ENCODE data around the gene TLR2. TPM values are rescaled to one million over a fixed set of nuclear protein-coding genes. Genes with fewer than 3 reads are reported as not detected.
A peak's percentile ranks its signal among the peaks of the same experiment; 100 is the strongest.

The TLR2 gene
- total RNA-seq: 155 TPM

DNA sequence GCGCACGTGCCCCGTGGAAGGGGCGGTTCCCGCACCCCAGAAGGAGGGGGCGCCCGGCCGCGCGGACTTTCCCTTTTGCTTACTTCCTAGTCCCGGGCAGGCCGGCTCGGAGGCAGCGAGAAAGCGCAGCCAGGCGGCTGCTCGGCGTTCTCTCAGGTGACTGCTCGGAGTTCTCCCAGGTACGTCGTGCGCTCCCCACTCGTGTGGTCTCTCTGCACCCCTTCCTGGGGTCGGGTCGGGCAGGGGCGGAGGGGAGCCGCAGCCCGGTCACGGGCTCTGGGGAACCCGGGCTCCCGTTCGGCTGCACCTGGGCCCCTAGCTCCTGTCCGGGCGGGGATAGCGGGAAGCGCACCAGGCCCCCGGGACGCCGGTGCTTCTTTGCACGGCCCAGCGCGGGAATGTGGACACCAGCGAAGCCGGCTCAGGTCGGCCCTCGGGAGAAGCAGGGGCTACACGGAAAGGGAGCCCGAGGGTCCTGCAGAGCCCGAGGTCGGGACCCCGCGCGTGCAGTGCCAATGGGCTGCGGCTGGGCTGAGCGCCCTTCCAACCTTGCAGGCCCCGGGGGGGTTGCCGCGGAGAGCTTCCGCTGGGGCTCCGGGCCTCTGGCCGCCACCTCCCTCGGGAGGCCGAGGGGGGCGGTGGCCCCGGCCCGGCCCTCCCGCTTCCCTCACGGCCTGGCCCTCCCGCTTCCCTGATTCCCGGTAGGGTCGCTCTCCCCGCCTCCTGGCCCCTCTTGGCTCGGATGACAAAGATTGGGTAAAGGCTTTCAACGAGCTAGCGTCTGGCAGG, at the start of gene TLR2:
TLR2 (plus strand) TSS at position 99 of the 789 bp plus-strand sequence. CDS start 18,628 bp downstream, outside the sequence.
- H3K4me3 ChIP-seq (ENCODE audit: low read length): peak within 1 kb of the TSS; percentile 79
- H3K9me3 ChIP-seq (ENCODE audit: low read depth, low read length): peaks cover 18% of the 10 kb centered on the region
- H3K27me3 ChIP-seq (ENCODE audit: insufficient read depth, low read length): peaks cover 14% of the 10 kb centered on the region
- peaks cover 31% of the 10 kb centered on the region for H3K4me1 ChIP-seq (ENCODE audit: insufficient read depth, low read length)

- Histone ChIP-seq H3K27me3 (ENCODE audit: insufficient read depth, low read length) (no peaks in the 10 kb centered on the region), H3K4me1 (ENCODE audit: insufficient read depth, low read length) (peaks cover 19% of the 10 kb centered on the region), H3K4me3 (ENCODE audit: low read length) (no peak overlapping the region), H3K9me3 (ENCODE audit: low read depth, low read length) (no peaks in the 10 kb centered on the region)
These were observed 49.2 kb upstream of the TLR2 start for GRCh38 chr4:153634738-153635353.

GRCh38 chr4:153635846-153636245, 48.2 kb upstream of the TLR2 start:
- Histone ChIP-seq H3K4me3 (ENCODE audit: low read length) (no peak overlapping the region), H3K27me3 (ENCODE audit: insufficient read depth, low read length) (no peaks in the 10 kb centered on the region), H3K9me3 (ENCODE audit: low read depth, low read length) (no peaks in the 10 kb centered on the region), H3K4me1 (ENCODE audit: insufficient read depth, low read length) (peaks cover 19% of the 10 kb centered on the region)

GRCh38 chr4:153637201-153637600, 46.9 kb upstream of the TLR2 start:
- Histone ChIP-seq H3K4me3 (ENCODE audit: low read length) (no peak overlapping the region), H3K4me1 (ENCODE audit: insufficient read depth, low read length) (peaks cover 19% of the 10 kb centered on the region), H3K9me3 (ENCODE audit: low read depth, low read length) (no peaks in the 10 kb centered on the region), H3K27me3 (ENCODE audit: insufficient read depth, low read length) (no peaks in the 10 kb centered on the region)

GRCh38 chr4:153638011-153638410, 46.1 kb upstream of the TLR2 start:
- Histone ChIP-seq H3K4me1 (ENCODE audit: insufficient read depth, low read length) (peaks cover 23% of the 10 kb centered on the region), H3K4me3 (ENCODE audit: low read length) (no peak overlapping the region), H3K27me3 (ENCODE audit: insufficient read depth, low read length) (no peaks in the 10 kb centered on the region), H3K9me3 (ENCODE audit: low read depth, low read length) (no peaks in the 10 kb centered on the region)

DNA sequence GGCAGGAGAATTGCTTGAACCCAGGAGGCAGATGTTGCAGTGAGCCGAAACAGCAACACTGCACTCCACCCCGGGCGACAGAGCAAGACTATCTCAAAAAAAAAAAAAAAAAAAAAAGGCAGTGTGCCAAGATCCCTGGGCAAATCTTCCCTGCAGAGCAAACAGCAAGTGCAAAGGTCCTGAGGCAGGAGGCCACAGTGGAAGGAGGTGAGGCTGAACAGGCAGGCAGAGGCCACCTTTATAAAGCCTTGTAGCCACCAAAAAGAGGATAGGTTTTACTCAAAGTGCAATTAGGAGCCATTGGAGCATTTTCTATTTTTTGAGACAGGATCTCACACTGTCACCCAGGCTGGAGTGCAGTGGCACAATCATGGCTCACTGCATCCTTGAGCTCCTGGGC, 45.1 kb upstream of the TLR2 start:
- no peaks in the 10 kb centered on the region for H3K27me3 ChIP-seq (ENCODE audit: insufficient read depth, low read length)
- H3K9me3 ChIP-seq (ENCODE audit: low read depth, low read length): no peaks in the 10 kb centered on the region
- H3K4me3 ChIP-seq (ENCODE audit: low read length): no peak overlapping the region
- peaks cover 30% of the 10 kb centered on the region for H3K4me1 ChIP-seq (ENCODE audit: insufficient read depth, low read length)

- Histone ChIP-seq H3K27me3 (ENCODE audit: insufficient read depth, low read length) (no peaks in the 10 kb centered on the region), H3K4me1 (ENCODE audit: insufficient read depth, low read length) (peaks cover 32% of the 10 kb centered on the region), H3K4me3 (ENCODE audit: low read length) (no peak overlapping the region), H3K9me3 (ENCODE audit: low read depth, low read length) (no peaks in the 10 kb centered on the region)
These were observed 44.0 kb upstream of the TLR2 start for GRCh38 chr4:153639833-153640802.

GRCh38 chr4:153641532-153641931, 42.5 kb upstream of the TLR2 start:
- Histone ChIP-seq H3K9me3 (ENCODE audit: low read depth, low read length) (no peaks in the 10 kb centered on the region), H3K4me3 (ENCODE audit: low read length) (no peak overlapping the region), H3K4me1 (ENCODE audit: insufficient read depth, low read length) (peaks cover 21% of the 10 kb centered on the region), H3K27me3 (ENCODE audit: insufficient read depth, low read length) (no peaks in the 10 kb centered on the region)

GRCh38 chr4:153643406-153644383, 40.4 kb upstream of the TLR2 start:
- Histone ChIP-seq H3K9me3 (ENCODE audit: low read depth, low read length) (no peaks in the 10 kb centered on the region), H3K4me1 (ENCODE audit: insufficient read depth, low read length) (peaks cover 42% of the 10 kb centered on the region), H3K4me3 (ENCODE audit: low read length) (no peak overlapping the region), H3K27me3 (ENCODE audit: insufficient read depth, low read length) (no peaks in the 10 kb centered on the region)

GRCh38 chr4:153645183-153645582, 38.9 kb upstream of the TLR2 start:
- no peak overlapping the region for H3K4me3 ChIP-seq (ENCODE audit: low read length)
- H3K9me3 ChIP-seq (ENCODE audit: low read depth, low read length): no peaks in the 10 kb centered on the region
- H3K27me3 ChIP-seq (ENCODE audit: insufficient read depth, low read length): no peaks in the 10 kb centered on the region
- peaks cover 52% of the 10 kb centered on the region for H3K4me1 ChIP-seq (ENCODE audit: insufficient read depth, low read length)

GRCh38 chr4:153646261-153646660, 37.8 kb upstream of the TLR2 start:
- H3K27me3 ChIP-seq (ENCODE audit: insufficient read depth, low read length): no peaks in the 10 kb centered on the region
- H3K4me3 ChIP-seq (ENCODE audit: low read length): no peak overlapping the region
- no peaks in the 10 kb centered on the region for H3K9me3 ChIP-seq (ENCODE audit: low read depth, low read length)
- H3K4me1 ChIP-seq (ENCODE audit: insufficient read depth, low read length): peaks cover 63% of the 10 kb centered on the region

DNA sequence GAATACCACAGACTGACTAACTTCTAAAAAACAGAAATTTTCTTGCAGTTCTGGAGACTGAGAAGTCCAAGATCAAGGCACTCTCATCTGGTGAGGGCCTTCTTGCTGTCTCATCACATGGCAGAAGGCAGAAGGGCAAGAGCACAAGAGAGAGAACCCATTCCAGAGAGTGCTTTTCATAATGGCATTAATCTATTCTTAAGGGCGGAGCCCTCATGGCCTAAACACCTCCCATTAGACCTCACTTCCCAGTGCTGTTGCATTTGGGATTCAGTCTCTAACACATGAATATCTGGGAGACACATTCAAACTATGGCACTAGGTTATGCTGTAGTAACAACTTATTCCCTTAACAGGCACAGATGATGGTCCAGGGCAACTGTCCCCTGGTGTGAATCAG, 37.1 kb upstream of the TLR2 start:
- H3K4me3 ChIP-seq (ENCODE audit: low read length): no peak overlapping the region
- H3K9me3 ChIP-seq (ENCODE audit: low read depth, low read length): no peaks in the 10 kb centered on the region
- no peaks in the 10 kb centered on the region for H3K27me3 ChIP-seq (ENCODE audit: insufficient read depth, low read length)
- peaks cover 70% of the 10 kb centered on the region for H3K4me1 ChIP-seq (ENCODE audit: insufficient read depth, low read length)

DNA sequence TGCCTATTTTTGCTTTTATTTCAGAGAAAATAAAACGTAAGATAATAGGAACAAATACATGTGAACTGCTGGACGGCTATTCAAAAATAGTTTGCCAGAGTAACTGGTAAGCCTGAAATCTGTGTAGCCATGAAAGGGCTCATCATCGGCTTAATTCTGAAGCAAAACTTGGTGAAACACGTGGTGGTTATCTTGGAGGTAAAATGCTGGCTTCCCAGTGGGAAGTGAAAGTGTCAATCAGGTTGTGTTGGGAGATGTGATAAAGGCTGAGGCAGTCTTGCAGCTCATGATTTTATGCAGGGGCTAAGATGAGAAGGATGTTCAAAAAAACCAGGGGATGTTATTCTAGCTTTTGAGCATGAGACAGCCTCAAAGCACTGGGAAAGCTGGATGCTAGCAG, 36.1 kb upstream of the TLR2 start:
- Histone ChIP-seq H3K9me3 (ENCODE audit: low read depth, low read length) (no peaks in the 10 kb centered on the region), H3K4me3 (ENCODE audit: low read length) (no peak overlapping the region), H3K4me1 (ENCODE audit: insufficient read depth, low read length) (peaks cover 76% of the 10 kb centered on the region)

DNA sequence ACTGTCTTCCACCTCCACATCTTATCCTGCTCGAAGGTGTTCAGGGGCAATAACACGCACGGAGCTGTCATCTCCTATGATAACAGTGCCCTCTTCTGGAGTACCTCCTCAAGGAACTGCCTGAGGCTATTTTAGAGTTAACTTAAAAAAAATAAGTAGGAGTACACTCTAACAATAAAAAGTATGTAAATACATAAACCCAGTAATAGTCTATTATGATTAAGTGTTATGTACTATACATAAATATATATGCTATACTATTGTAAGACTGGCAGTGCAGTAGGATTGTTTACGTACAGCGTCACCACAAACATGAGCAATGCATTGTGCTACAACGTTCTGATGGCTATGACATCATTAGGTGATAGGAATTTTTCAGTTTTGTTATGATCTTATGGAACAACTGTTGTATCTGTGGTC, 34.5 kb upstream of the TLR2 start:
- H3K27me3 ChIP-seq (ENCODE audit: insufficient read depth, low read length): no peaks in the 10 kb centered on the region
- peaks cover 70% of the 10 kb centered on the region for H3K4me1 ChIP-seq (ENCODE audit: insufficient read depth, low read length)
- H3K9me3 ChIP-seq (ENCODE audit: low read depth, low read length): no peaks in the 10 kb centered on the region
- no peak overlapping the region for H3K4me3 ChIP-seq (ENCODE audit: low read length)

More for the DNA sequence above, 36.1 kb upstream of the TLR2 start:
- H3K27me3 ChIP-seq (ENCODE audit: insufficient read depth, low read length): no peaks in the 10 kb centered on the region
